ENCODE measurements around the gene DCTD.

The DCTD gene

DNA sequence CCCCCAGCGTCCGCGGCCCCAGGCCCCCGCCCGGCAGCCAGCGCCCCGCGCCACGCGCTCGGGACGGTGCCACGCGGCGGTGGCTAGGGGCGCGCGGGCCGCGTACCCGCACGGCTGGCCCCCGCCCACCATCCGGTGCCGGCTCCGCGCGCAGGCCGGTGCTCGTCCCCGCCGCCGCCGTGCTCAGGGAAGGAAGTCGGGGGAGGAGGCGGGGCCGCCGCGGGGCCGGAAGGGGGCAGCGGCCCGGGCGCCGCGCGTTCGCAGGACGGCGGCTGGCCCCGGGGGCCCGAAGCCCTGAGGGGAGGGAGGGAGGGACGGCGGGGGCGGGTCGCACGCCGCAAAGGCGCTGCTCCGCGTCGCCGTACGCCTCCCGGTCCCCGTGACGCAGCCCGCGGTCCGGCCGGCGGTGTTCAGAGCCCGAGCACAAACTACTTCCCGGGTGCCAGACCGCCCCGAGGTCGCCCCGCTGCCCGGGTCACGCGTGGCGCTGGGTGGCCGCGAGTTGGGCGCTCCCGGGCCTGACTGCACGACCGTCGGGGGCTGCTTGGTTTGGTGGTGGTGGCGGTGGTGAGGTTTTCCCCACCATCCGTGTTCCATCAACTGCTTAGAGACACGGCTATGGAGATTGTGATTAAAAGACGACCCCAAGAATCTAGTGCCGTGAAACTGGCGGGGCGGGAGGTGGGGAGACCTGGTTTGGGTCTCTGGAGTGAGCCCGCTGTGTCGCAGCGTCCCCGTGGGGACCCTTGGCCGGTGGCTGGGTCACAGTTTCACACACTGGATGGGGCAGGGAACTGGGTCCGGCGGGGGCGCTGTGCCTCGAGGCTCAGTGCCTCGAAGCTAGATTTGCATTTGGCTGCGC, at the start of gene DCTD:
Gene DCTD (minus strand): TSS at position 205 of the 862 bp plus-strand sequence. CDS start 1,818 bp downstream, outside the sequence.
- intact Hi-C loops (cut with DNase I): loop anchor here (10.0 kb wide), 1 partner anchor 113 kb away; no protein-coding TSS in a partner anchor
- DNase-seq: peak; percentile 58 to 94 (median 68)

DNA sequence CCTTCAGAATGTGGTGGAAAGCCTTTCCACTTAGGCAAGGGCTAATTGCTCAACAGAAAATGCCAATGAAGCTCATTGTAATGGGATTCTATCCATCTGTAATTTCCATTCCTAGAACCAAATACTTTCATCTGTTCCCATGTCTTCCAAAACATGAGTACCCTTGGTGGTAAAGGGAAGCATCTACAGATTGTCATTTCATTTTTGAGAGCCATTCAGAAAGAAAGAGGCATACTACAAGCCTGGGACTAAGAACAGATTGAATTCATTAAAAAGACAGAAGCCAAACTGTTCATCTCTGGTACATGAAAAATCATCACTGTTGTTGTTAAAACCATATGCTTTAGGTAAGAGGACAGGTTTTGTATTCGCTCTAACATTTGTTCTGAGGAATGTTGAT, 43.6 kb upstream of the DCTD start:
- intact Hi-C loops (cut with DNase I): no loop called here

DNA sequence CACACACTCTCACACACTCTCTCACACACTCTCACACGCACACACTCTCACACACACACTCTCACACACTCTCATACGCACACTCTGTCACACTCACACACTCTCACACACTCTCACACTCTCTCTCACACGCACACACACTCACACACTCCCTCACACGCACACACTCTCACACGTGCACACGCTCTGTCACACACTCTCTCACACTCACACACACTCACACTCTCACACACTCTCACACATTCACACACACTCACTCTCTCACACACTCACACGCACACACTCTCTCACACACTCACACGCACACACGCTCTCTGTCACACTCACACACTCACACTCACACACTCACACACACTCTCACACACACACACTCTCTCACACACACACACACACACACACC, 43.0 kb upstream of the DCTD start:
- intact Hi-C loops (cut with DNase I): no loop called here
- no peak for DNase-seq

More for the DNA sequence above, 43.6 kb upstream of the DCTD start:
- DNase-seq: no peak

DNA sequence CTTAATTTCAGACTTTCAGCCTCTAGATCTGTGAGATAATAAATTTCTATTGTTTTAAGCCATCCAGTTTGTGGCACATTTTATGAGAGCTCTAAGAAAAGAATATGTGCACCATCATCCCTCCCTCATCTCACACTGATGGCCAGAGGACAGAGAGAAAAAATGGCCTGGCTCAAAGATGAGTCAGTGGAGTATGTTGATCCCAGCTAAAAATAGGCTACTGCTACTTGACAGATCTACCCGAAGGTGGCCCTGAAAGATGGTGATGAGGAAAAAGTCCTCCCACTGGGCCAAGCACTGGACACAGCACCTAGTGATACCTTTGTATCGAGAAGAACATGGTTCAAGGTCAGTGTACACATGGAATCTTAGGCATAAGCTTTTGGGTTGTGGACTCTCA, 38.2 kb upstream of the DCTD start:
- no peak for DNase-seq
- intact Hi-C loops (cut with DNase I): no loop called here

DNA sequence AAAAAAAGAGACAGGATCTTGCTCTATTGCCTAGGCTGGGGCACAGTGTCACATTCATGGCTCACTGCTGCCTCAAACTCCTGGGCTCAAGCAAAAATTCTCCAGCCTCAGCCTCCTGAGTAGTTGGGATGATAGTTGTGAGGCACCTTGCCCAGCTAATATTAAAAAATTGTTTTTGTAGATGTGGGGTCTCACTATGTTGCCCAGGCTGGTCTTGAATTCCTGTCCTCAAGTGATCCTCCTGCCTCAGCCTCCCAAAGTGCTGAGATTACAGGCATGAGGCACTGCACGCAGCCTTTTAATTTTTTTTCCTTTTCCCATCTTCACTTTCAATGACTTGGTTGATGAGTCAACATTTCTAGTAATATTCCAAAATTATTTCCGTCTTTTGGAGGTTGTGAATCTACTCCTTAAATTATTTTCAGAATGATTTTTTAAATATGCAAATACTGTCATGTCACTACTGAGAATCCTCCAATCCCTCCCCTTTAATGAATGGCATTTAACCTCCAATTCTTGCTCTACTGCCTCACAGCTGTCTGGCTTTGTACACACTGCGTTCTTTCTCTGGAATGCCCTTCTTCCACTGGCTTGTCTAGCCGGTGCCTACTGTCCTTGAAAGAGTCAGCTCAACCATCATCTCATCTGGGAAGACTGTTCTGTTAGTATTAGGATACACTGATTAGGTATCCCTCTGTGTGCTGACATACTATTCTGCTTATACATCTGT, 27.5 kb upstream of the DCTD start:
- intact Hi-C loops (cut with DNase I): no loop called here
- DNase-seq: no peak

DNA sequence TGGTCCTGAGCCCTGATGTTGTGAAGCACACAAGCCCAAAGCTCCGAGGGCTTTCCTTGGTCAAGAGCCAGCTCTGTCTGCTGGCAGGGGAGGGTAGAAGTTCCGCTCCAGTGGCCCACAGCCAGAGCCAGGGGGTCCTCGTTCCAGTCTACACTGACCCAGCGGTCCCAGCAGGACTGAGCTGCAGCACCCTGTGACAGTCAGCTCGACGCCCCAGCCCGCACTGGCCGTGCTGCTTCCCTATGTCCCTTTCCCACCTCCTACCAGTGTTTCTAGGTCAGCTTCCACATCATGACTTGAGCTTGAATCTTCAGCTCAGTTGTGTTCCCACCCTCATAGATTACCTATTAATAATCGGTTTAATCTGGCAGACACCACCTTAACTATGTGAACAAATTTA, 22.5 kb upstream of the DCTD start:
- intact Hi-C loops (cut with DNase I): loop anchor here (10.0 kb wide), 1 partner anchor 135 kb away; no protein-coding TSS in a partner anchor
- DNase-seq: no peak

DNA sequence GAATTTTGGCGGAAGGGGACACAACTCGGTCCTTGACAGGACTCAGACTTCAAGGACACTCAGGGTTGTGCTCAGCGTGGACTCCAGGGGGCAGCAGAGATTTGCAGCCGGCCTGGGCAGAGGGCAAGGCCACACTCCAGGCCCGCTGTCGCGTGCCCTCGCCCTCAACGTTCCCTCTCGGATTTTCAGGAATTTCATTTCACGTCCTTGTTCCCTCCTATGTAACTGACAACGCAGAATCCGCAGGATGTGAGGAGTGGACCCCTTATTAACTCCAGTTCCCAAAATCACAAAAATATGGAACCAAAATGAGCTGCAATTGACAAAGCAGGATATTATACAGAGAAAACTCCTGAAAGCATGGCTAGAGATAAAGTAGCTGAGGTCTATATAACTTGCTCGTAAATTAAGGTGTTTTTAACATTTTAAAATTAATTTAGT, 21.0 kb upstream of the DCTD start:
- peak; percentile 34 to 94 (median 72) for DNase-seq

DNA sequence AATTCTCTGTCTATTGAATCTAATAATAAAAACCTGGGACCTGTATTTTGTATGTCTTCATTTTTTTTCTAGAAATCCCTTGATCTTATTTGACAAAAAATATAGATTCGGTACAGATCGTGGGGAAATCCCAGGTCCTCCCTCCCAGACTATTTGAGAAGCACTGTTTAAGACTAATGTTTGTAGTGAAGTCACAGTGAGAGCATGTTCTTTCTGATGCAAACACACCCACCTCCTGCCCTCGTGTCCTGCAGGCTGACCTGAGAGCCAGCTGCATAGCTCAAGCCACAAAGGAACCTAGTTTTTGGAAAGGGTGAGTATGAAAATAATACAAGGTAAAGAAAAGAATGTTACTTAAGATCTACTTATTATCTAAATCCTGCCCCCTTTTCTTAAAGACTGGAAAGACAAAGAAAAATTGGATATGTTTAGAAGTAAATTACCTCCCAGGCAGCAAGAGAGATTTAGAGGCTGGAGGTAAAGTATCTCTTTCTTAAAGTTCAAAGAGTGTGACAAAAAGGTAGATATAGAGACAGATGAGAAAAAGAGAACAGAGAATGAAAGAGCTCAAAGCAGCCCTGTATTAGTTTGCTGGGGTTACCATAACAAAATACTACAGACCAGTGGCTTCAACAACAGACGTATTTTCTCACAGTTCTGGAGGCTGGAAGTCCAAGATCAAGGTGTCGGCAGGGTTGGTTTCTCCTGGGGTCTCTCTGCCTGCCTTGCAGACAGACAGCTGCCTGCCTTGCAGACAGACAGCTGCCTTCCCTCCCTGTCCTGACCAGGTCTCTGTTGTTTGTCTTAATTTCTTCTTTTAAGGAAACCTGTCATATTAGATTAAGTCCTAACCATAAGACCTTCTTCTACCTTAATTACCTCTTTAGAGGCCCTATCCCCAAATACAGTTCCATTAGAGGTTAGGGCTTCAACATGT, 20.4 kb upstream of the DCTD start:
- intact Hi-C loops (cut with DNase I): loop anchor here (1.0 to 10.0 kb wide), 2 partner anchors 137 to 325 kb away; no protein-coding TSS in a partner anchor
- no peak for DNase-seq

More for the DNA sequence above, 21.0 kb upstream of the DCTD start:
- intact Hi-C loops (cut with DNase I): loop anchor here (1.0 to 10.0 kb wide), 2 partner anchors 137 to 324 kb away; no protein-coding TSS in a partner anchor

DNA sequence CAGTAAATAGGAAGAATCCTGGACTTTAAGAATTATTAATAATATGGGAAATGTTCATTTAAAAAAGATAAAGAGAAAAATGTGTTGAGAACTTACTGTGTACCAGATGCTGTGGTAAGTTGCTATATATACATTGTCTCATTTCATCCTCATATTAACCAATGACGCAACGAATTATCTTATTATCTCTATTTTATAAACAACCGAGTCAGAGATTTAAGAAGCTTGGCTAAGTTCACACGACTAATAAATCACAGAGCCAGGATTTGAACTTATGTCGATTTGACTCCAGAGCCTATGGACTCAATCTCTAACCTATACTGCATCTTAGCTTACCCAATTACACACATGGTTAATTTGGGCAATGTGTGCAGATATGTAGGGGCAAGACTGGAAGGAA, 15.5 kb upstream of the DCTD start:
- no peak for DNase-seq
- intact Hi-C loops (cut with DNase I): loop anchor here (10.0 kb wide), 1 partner anchor 142 kb away; no protein-coding TSS in a partner anchor

DNA sequence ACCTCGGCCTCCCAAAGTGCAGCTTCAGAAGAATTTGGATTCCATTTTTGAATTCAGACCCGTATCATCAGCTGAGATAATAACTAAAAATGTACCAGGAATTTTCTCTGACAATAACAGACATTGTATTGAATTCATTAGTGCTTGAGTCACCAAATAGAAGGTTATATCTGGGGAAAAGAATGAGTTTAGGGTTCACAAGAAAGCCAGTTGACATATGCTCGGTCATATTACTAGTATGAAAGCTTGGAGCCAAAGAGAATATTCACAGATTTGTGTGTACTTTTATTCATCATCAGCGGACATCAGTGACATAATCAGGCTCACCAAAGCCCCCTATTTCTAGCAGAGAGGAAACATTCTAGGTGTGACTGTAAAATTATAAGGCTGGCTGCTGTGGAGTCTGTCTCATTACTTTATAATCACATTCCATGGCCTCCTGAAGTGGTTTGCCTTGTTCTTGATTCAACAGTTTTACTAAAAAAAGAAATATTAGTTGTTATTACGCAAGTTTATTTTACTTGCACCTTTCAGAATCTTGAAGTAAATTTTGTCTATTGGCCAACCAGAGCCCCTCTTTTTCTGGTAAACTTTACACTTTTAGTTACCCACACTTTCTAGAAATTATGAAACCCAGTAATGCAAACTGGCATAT, 14.6 kb upstream of the DCTD start:
- no peak for DNase-seq
- intact Hi-C loops (cut with DNase I): loop anchor here (10.0 kb wide), 1 partner anchor 143 kb away; no protein-coding TSS in a partner anchor

DNA sequence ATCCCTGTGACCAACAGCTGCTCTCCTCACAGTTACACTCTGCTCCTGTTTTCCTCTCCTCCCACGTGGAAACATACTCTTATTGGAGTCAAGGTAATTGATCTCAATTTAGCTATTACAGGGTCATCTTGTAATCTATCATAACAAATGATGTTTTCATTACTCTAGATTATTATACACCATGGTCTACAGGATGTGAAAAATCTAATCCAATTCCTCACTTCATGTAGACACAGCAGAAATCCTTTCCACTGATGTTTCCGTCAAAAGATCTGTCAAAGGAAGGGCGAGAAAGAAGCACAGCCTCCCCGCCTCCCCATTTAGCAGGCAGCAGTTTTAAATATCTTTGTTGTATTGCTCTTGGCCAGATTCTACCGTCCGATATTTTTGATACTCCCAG, 13.7 kb upstream of the DCTD start:
- DNase-seq: no peak
- intact Hi-C loops (cut with DNase I): loop anchor here (10.0 kb wide), 1 partner anchor 144 kb away; no protein-coding TSS in a partner anchor

DNA sequence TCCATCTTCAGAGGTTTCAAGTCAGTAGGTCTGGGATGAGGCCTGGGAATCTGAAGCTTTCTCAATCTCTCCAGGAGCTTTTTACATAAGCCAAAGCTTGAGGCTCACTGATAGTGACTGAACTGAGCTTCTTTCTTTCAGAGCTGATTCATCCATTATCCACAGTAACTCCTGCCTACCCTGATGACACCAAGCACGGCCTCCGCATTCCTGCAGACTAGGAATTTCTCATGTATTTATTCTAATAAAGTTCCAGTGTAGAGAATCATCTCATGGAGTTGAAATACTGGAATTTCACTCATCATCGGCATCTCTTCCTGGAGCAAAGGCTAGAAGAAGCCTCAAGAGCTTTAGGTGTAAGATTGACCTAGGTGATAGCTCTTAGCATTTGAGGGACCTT, 12.1 kb upstream of the DCTD start:
- no peak for DNase-seq
- intact Hi-C loops (cut with DNase I): no loop called here

DNA sequence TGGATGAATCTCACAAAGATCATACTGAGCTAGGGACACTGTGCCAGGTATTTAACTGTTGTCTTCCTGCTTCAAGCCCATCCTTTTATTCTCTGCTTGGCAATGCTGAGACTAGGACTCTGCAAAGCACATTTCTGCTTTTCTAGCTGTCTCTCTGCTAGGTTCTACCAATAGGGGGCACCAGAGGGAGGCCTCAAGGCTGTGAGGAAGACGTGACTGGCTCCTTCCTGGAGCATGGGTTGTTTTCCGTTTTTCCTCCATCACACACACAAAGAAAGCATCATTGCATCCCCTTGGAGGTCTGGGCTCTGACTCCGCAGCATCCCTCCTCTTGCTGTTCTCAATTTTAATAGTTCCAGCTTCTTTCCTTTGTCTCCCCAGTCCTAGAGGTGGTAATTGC, 10.9 kb upstream of the DCTD start:
- intact Hi-C loops (cut with DNase I): no loop called here
- no peak for DNase-seq

DNA sequence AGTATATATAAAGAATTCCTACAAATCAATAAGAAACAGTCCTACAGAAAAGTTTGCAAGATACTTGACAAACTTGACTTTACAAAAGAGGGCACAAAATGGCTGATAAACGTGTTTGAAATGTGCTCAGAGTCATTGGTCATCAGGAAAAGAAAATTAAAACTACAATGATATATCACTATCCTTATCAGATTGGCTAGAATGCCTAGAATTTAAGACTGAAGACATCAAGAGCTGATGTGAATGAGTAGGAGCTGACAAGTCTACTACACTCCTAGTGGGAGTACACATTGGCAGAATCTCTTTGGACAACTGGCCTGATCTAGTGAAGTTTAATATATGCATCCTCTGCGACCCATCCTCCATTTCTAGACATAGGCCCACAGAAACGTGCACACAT, 10.3 kb upstream of the DCTD start:
- DNase-seq: no peak
- intact Hi-C loops (cut with DNase I): no loop called here

DNA sequence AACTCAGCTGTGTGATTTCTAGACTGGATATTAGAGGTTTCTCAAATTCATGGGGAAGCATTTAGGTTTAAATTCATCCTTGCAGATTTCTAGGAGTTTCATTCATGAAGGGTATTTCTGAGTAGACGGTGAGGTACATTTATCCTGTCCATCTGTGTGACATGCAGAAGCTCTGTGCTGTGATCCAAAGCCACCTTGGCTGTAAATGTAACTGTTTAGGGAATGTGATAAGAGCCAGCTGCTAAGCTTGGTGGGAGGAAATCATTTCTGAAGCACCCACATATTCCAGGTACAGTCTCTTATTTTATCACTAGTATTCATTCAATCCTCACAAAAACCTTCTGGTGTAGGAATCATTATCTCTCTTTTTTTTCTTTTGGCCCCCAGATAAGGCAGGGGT, 8.7 kb upstream of the DCTD start:
- DNase-seq: no peak
- intact Hi-C loops (cut with DNase I): no loop called here

DNA sequence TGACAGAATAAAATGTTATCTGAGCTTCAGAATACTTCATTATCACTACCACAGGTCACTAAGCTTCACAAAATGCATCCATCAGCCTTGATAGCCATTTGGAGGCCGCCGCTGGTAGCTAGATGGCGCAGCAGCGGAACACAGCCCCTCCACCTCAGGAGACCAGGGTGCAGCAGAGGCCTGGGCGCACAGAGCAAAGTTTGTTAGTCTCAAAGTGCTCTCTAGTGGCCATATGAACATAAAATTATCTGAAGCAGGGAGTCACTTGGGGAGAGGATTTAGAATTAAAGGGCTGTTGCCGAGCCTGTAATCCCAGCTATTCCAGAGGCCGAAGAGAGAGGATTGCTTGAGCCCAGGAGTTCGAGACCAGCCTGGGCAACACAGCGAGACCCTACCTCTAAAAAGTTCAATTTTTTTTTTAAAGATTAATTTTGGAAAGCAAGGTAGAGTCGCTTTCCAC, 8.1 kb upstream of the DCTD start:
- peak; percentile 35 to 93 (median 62) for DNase-seq
- intact Hi-C loops (cut with DNase I): no loop called here

DNA sequence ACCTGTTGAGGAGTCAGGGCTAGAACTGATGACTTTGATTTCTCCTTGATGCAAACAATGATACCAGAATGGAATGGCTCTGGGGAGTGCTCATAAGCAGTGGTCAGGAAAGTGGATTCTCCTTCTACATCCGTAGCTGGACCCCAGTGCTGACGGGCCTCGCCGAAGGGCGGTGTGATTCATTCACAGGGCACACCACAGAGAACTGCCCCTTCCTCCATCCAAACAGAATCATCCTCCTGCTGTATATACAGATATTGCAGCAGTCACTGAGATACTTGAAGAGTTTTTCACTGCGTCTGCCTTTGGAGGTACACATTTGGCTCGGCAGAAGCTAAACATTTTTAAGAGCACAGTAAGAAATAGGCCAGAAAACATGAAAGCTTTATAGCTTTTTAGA, 7.3 kb upstream of the DCTD start:
- intact Hi-C loops (cut with DNase I): no loop called here

DNA sequence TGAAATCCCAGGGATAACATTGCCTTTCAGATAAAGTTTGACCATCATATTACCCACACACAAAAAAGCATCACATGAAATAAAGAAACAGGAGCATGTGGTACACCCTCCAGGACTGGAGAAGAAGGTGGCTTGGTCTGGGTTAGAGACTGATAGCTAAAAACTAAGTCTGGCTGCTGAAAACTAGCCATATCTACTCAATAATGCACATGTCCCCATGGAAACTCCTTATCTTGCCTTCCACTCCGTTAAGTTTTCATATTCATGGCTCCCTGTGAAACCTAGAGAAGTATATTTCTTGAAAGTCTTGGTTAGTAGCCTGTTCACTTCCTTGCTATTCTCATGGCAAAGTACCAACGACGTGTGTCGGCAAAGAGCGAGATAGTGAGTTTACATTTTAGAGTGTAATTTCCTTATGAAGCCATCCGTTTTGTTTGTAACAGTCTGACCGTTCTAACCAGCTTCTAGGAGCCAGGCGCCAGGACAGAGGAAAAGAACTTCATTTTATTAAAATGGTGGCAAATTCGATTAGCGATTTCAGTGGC, 6.7 kb upstream of the DCTD start:
- no peak for DNase-seq
- intact Hi-C loops (cut with DNase I): no loop called here

More for the DNA sequence above, 7.3 kb upstream of the DCTD start:
- DNase-seq: no peak

DNA sequence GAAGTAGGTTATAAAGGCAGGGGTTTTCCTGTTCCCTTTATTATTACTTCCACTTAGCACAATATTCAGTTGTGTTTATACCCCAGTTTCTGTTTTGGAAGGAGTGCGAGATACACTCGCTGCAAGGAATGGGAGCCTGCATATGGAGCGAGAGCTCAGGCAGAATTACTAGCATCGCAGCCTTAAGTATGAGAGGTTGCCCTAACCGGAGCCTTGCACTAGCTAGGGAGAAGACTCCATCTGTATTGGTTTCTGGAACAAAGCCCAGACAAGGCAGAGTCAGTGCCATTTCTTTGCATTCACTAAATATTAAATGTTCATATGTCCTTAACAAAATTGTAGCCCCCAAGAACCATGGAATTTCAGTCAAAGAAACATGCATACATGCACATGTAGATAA, 6.2 kb upstream of the DCTD start:
- intact Hi-C loops (cut with DNase I): no loop called here
- no peak for DNase-seq

Measured in posterior cingulate gyrus (tissue), 11 donors.